GM23338 (cell line): ENCODE data around the gene TARS3. TPM values are rescaled to one million over a fixed set of nuclear protein-coding genes. Genes with fewer than 3 reads are reported as not detected.

Source experiments
- ATAC-seq: fragments of 200-7000 bp; cut with Tn5 transposase; 3 replicates; pipeline ENCODE4 v1.9.1; 2020
- DNase-seq: peaks from one replicate; pipeline ENCODE4 v3.0.0-alpha.2; 2015; ENCODE audit warnings: low spot score
- H2AFZ ChIP-seq: fragments of 200-600 bp; sonication (generic); 2 replicates; pipeline ENCODE4 v1.8.0; 2016; ENCODE audit warnings: antibody characterized with exemption, mild to moderate bottlenecking, moderate library complexity
- H3F3A ChIP-seq: fragments of 200-600 bp; sonication (generic); replicated peaks from 2 replicates; pipeline ENCODE4 v1.8.0; 2017; ENCODE audit warnings: antibody characterized with exemption, mixed run types, low read depth
- H3K27ac ChIP-seq: fragments of 200-600 bp; sonication (generic); 2 replicates; pipeline ENCODE4 v1.6.1; 2016; ENCODE audit warnings: low read depth
- H3K27me3 ChIP-seq: fragments of 200-600 bp; sonication (generic); 2 replicates; pipeline ENCODE4 v1.8.0; 2016; ENCODE audit warnings: mild to moderate bottlenecking, mixed run types, moderate library complexity; ENCODE audit not compliant: insufficient read depth
- H3K36me3 ChIP-seq: fragments of 200-600 bp; sonication (generic); 2 replicates; pipeline ENCODE4 v1.8.0; 2016; ENCODE audit warnings: mild to moderate bottlenecking; ENCODE audit not compliant: insufficient read depth
- H3K4me1 ChIP-seq: fragments of 200-600 bp; sonication (generic); 2 replicates; pipeline ENCODE4 v1.8.0; 2016; ENCODE audit warnings: mild to moderate bottlenecking, moderate library complexity; ENCODE audit not compliant: insufficient read depth
- H3K4me2 ChIP-seq: fragments of 200-600 bp; sonication (generic); 2 replicates; pipeline ENCODE4 v1.7.1; 2017; ENCODE audit warnings: mixed run types
- H3K4me3 ChIP-seq: fragments of 200-600 bp; sonication (generic); 2 replicates; pipeline ENCODE4 v1.6.1; 2016; ENCODE audit warnings: mixed run types
- H3K79me2 ChIP-seq: fragments of 200-600 bp; sonication (generic); replicated peaks from 2 replicates; pipeline ENCODE4 v1.8.0; 2017; ENCODE audit warnings: mild to moderate bottlenecking; ENCODE audit not compliant: insufficient read depth
- H3K9me2 ChIP-seq: fragments of 200-600 bp; sonication (generic); 2 replicates; pipeline ENCODE4 v1.8.0; 2017; ENCODE audit not compliant: insufficient read depth
- H4K20me1 ChIP-seq: fragments of 200-600 bp; sonication (generic); replicated peaks from 2 replicates; pipeline ENCODE4 v1.8.0; 2017; ENCODE audit warnings: mild to moderate bottlenecking; ENCODE audit not compliant: insufficient read depth
- H3K27ac Mint-ChIP-seq: 2 replicates; pipeline ENCODE4 v1.8.0; 2020; ENCODE audit warnings: inconsistent platforms, mild to moderate bottlenecking, moderate library complexity, mixed read lengths
- H3K27me3 Mint-ChIP-seq: 3 replicates; pipeline ENCODE4 v1.8.0; 2022; ENCODE audit warnings: low read depth, mild to moderate bottlenecking, moderate library complexity, mixed read lengths, inconsistent platforms; ENCODE audit not compliant: insufficient read depth, poor library complexity
- H3K36me3 Mint-ChIP-seq: 3 replicates; pipeline ENCODE4 v1.8.0; 2021; ENCODE audit warnings: low read depth, mild to moderate bottlenecking, inconsistent platforms, moderate library complexity, mixed read lengths
- H3K4me1 Mint-ChIP-seq: 3 replicates; pipeline ENCODE4 v1.8.0; 2020; ENCODE audit warnings: mild to moderate bottlenecking, inconsistent platforms, mixed read lengths
- H3K4me3 Mint-ChIP-seq: 3 replicates; pipeline ENCODE4 v1.8.0; 2021; ENCODE audit warnings: moderate library complexity, mild to moderate bottlenecking, inconsistent platforms, mixed read lengths
- H3K9me3 Mint-ChIP-seq: 3 replicates; pipeline ENCODE4 v1.8.0; 2020; ENCODE audit warnings: moderate library complexity, mild to moderate bottlenecking, inconsistent platforms, mixed read lengths
- CREB1 ChIP-seq: fragments of 250-450 bp; sonication (Bioruptor Pico); IDR thresholded peaks from 2 replicates; pipeline ENCODE4 v1.5.0; 2020; ENCODE audit warnings: low read depth, mild to moderate bottlenecking, moderate library complexity
- CTCF ChIP-seq, 2 experiments: fragments of 200-600 bp in 1 of 2; sonication (generic) in 1 of 2; conservative IDR thresholded peaks; 2 replicates each; pipeline versions ENCODE4 v1.5.1 to v1.6.1; 2016 to 2017; ENCODE audit warnings: antibody characterized with exemption in 2 of 2, low read depth in 2 of 2, mild to moderate bottlenecking in 2 of 2, moderate library complexity in 1 of 2
- ETS1 ChIP-seq: IDR thresholded peaks from 2 replicates; pipeline ENCODE4 v1.6.1; 2016; ENCODE audit warnings: antibody characterized with exemption
- EZH2 ChIP-seq: fragments of 200-600 bp; sonication (generic); IDR thresholded peaks from one replicate; pipeline ENCODE4 v1.8.0; 2017; ENCODE audit warnings: antibody characterized with exemption, mild to moderate bottlenecking, low read depth; ENCODE audit not compliant: unreplicated experiment
- EZH2phosphoT487 ChIP-seq: fragments of 200-600 bp; sonication (generic); IDR thresholded peaks from one replicate; pipeline ENCODE4 v1.8.1; 2018; ENCODE audit warnings: antibody characterized with exemption; ENCODE audit not compliant: unreplicated experiment
- JUNB ChIP-seq: IDR thresholded peaks from one replicate; pipeline ENCODE4 v1.6.1; 2016; ENCODE audit warnings: antibody characterized with exemption; ENCODE audit not compliant: unreplicated experiment
- NANOG ChIP-seq: IDR thresholded peaks from 2 replicates; pipeline ENCODE4 v1.6.1; 2016; ENCODE audit warnings: antibody characterized with exemption, borderline replicate concordance
- POLR2AphosphoS5 ChIP-seq: IDR thresholded peaks from 2 replicates; pipeline ENCODE4 v1.6.1; 2016; ENCODE audit warnings: antibody characterized with exemption, low read depth
- REST ChIP-seq: IDR thresholded peaks from one replicate; pipeline ENCODE4 v1.6.1; 2018; ENCODE audit warnings: antibody characterized with exemption; ENCODE audit not compliant: unreplicated experiment
- STAT1 ChIP-seq: IDR thresholded peaks from one replicate; pipeline ENCODE4 v1.6.1; 2016; ENCODE audit warnings: antibody characterized with exemption; ENCODE audit not compliant: unreplicated experiment
- ZNF114 ChIP-seq: fragments of 250-450 bp; sonication (Bioruptor Pico); IDR thresholded peaks from 2 replicates; pipeline ENCODE4 v1.5.0; 2020; ENCODE audit warnings: mild to moderate bottlenecking, moderate library complexity
- ZNF331 ChIP-seq: fragments of 250-450 bp; sonication (Bioruptor Pico); IDR thresholded peaks from 2 replicates; pipeline ENCODE4 v1.5.0; 2020; ENCODE audit warnings: low read depth, mild to moderate bottlenecking, moderate library complexity
- ZNF462 ChIP-seq: fragments of 250-450 bp; sonication (Bioruptor Pico); IDR thresholded peaks from 2 replicates; pipeline ENCODE4 v1.5.0; 2020; ENCODE audit warnings: mild to moderate bottlenecking, moderate library complexity
- polyA plus RNA-seq: library from polyadenylated mRNA; unstranded; fragments of >200 nt; fragmentation: Nextera tagmentation; extraction: Ambion mirVana; gene quantifications from 2 replicates; pipeline ENCODE4 v1.2.1, GENCODE V29; 2016
- total RNA-seq: library from RNA; depleted of rRNA; stranded (reverse); fragments of >200 nt; shearing (Covaris generic); gene quantifications from 2 replicates; pipeline ENCODE4 v1.2.3, GENCODE V29; 2014

TARS3 gene
- total and polyA plus RNA-seq, 2 experiments from 2014 or later = 13.0 to 15.4 TPM

- H3K27me3 Mint-ChIP-seq = peaks cover 5% of the 10 kb centered on the region
Observed at GRCh38 chr15:101647251-101647650, 77.0 kb downstream of the TARS3 start.

More at GRCh38 chr15:101647251-101647650, 77.0 kb downstream of the TARS3 start:
- no peak overlapping the region for H2AFZ ChIP-seq
- H3K4me3 ChIP-seq = no peak overlapping the region
- H3K4me1 ChIP-seq = no peaks in the 10 kb centered on the region
- ATAC-seq = no peak
- Mint-ChIP-seq H3K4me1 (peaks cover 6% of the 10 kb centered on the region), H3K27ac (no peak overlapping the region), H3K4me3 (no peak overlapping the region), H3K36me3 (peaks cover 41% of the 10 kb centered on the region), H3K9me3 (no peaks in the 10 kb centered on the region)
- peaks cover 39% of the 10 kb centered on the region for H3K79me2 ChIP-seq
- H3K4me2 ChIP-seq = no peak overlapping the region
- peaks cover 25% of the 10 kb centered on the region for H3K36me3 ChIP-seq
- no peaks in the 10 kb centered on the region for H3K9me2 ChIP-seq
- DNase-seq = no peak
- H3F3A ChIP-seq = no peaks in the 10 kb centered on the region
- peaks cover 6% of the 10 kb centered on the region for H4K20me1 ChIP-seq
- no peak overlapping the region for H3K27ac ChIP-seq
- TF ChIP-seq EZH2phosphoT487 = no peak
- TF ChIP-seq POLR2AphosphoS5 = no peak
- TF ChIP-seq ETS1 = no peak
- TF ChIP-seq STAT1 = no peak
- TF ChIP-seq REST = no peak
- no peak for TF ChIP-seq JUNB
- no peak for TF ChIP-seq CTCF (conservative IDR thresholded peaks at IDR 0.05; ENCODE audit: low read depth in 2 of 2)
- TF ChIP-seq CREB1 (CRISPR knock-in tag) = no peak
- no peak for TF ChIP-seq NANOG
- no peak for TF ChIP-seq ZNF114 (CRISPR knock-in tag)
- no peak for TF ChIP-seq ZNF331 (CRISPR knock-in tag)
- TF ChIP-seq EZH2 = no peak
- no peak for TF ChIP-seq ZNF462 (CRISPR knock-in tag)
- H3K27me3 ChIP-seq = no peaks in the 10 kb centered on the region
